DMS53 treated with DMSO at 0.1 percent for 48 hours (cell line): ENCODE results near the gene PAX8.
"Not testable (repeated sequence)": the region's sequence is repeated elsewhere in the genome, so short reads cannot be mapped to it uniquely, and the experiment has no call there.

Source experiments
- DNase-seq: peaks from one replicate; lab custom pipeline; 2025; ENCODE audit not compliant: unreplicated experiment; lab: John Stamatoyannopoulos, UW

The PAX8 gene

GRCh38 chr2:113291191-113291590, 12.5 kb upstream of the PAX8 start:
- no peak for DNase-seq

- peak; percentile 86 for DNase-seq
Measured at GRCh38 chr2:113288674-113289149, 10.0 kb upstream of the PAX8 start.

- peak; percentile 77 for DNase-seq
Measured at GRCh38 chr2:113288117-113288673, 9.5 kb upstream of the PAX8 start.

GRCh38 chr2:113285816-113286215, 7.1 kb upstream of the PAX8 start:
- DNase-seq = no peak

GRCh38 chr2:113284999-113285398, 6.3 kb upstream of the PAX8 start:
- DNase-seq = not testable (repeated sequence)

- no peak for DNase-seq
Measured at GRCh38 chr2:113284476-113284875, 5.8 kb upstream of the PAX8 start.

GRCh38 chr2:113283704-113284284, 5.1 kb upstream of the PAX8 start:
- no peak for DNase-seq

GRCh38 chr2:113282747-113283533, 4.2 kb upstream of the PAX8 start:
- DNase-seq = no peak

- DNase-seq = no peak
Measured at GRCh38 chr2:113281910-113282746, 3.4 kb upstream of the PAX8 start.

GRCh38 chr2:113278073-113278741, 514 bp downstream of the PAX8 start:
- DNase-seq = no peak

GRCh38 chr2:113277474-113278072, 1.1 kb downstream of the PAX8 start:
- no peak for DNase-seq

GRCh38 chr2:113276761-113277425, 1.8 kb downstream of the PAX8 start:
- no peak for DNase-seq

- no peak for DNase-seq
Measured at GRCh38 chr2:113276216-113276760, 2.4 kb downstream of the PAX8 start.

GRCh38 chr2:113275556-113276215, 3.0 kb downstream of the PAX8 start:
- no peak for DNase-seq

- DNase-seq = no peak
Measured at GRCh38 chr2:113274432-113274831, 4.3 kb downstream of the PAX8 start.

GRCh38 chr2:113273981-113274380, 4.7 kb downstream of the PAX8 start:
- no peak for DNase-seq

GRCh38 chr2:113273027-113273551, 5.6 kb downstream of the PAX8 start:
- DNase-seq = no peak

GRCh38 chr2:113272477-113272876, 6.2 kb downstream of the PAX8 start:
- no peak for DNase-seq
